ENCODE measurements around the gene TSC22D2.
"Not testable (repeated sequence)": the region's sequence is repeated elsewhere in the genome, so short reads cannot be mapped to it uniquely, and the experiment has no call there.

TSC22D2 gene

GRCh38 chr3:150449169-150449721 is 41.1 kb downstream of the TSC22D2 start:
- no peak for DNase-seq

- DNase-seq, result no peak
These were observed 42.8 kb downstream of the TSC22D2 start for GRCh38 chr3:150450916-150451315.

GRCh38 chr3:150451329-150452048 is 43.4 kb downstream of the TSC22D2 start:
- DNase-seq, result no peak

GRCh38 chr3:150453353-150453752 is 45.3 kb downstream of the TSC22D2 start:
- no peak for DNase-seq

- no peak for DNase-seq
These were observed 46.0 kb downstream of the TSC22D2 start for GRCh38 chr3:150454085-150454484.

- no peak for DNase-seq
These were observed 46.5 kb downstream of the TSC22D2 start for GRCh38 chr3:150454622-150455021.

- DNase-seq, result no peak
These were observed 47.2 kb downstream of the TSC22D2 start for GRCh38 chr3:150455341-150455740.

GRCh38 chr3:150458001-150458400 is 49.9 kb downstream of the TSC22D2 start:
- no peak for DNase-seq

GRCh38 chr3:150460484-150460883 is 52.4 kb downstream of the TSC22D2 start:
- no peak for DNase-seq

- no peak for DNase-seq
These were observed 53.3 kb downstream of the TSC22D2 start for GRCh38 chr3:150461399-150461798.

GRCh38 chr3:150462108-150462507 is 54.0 kb downstream of the TSC22D2 start:
- no peak for DNase-seq

GRCh38 chr3:150464684-150465083 is 56.6 kb downstream of the TSC22D2 start:
- no peak for DNase-seq

GRCh38 chr3:150467381-150467780 is 59.3 kb downstream of the TSC22D2 start:
- DNase-seq, result no peak

GRCh38 chr3:150469031-150469930 is 61.2 kb downstream of the TSC22D2 start:
- no peak for DNase-seq

- DNase-seq, result no peak
These were observed 62.0 kb downstream of the TSC22D2 start for GRCh38 chr3:150469931-150470740.

- DNase-seq, result no peak
These were observed 64.3 kb downstream of the TSC22D2 start for GRCh38 chr3:150472421-150472820.

GRCh38 chr3:150473161-150473560 is 65.1 kb downstream of the TSC22D2 start:
- DNase-seq, result not testable (repeated sequence)

GRCh38 chr3:150479370-150479769 is 71.3 kb downstream of the TSC22D2 start:
- no peak for DNase-seq

- no peak for DNase-seq
These were observed 72.8 kb downstream of the TSC22D2 start for GRCh38 chr3:150480877-150481276.

- DNase-seq, result no peak
These were observed 75.1 kb downstream of the TSC22D2 start for GRCh38 chr3:150483226-150483625.

GRCh38 chr3:150484410-150484809 is 76.3 kb downstream of the TSC22D2 start:
- DNase-seq, result no peak

- no peak for DNase-seq
These were observed 80.8 kb downstream of the TSC22D2 start for GRCh38 chr3:150488867-150489266.

All from activated T-cell treated with anti-CD3 and anti-CD28 coated beads for 4 hours (primary cell).